ENCODE measurements around the gene NOTUM.
"Not testable (repeated sequence)": the region's sequence is repeated elsewhere in the genome, so short reads cannot be mapped to it uniquely, and the experiment has no call there.

Gene NOTUM

GRCh38 chr17:81922566-81923301, 38.3 kb downstream of the NOTUM start:
- no peak for DNase-seq

DNA sequence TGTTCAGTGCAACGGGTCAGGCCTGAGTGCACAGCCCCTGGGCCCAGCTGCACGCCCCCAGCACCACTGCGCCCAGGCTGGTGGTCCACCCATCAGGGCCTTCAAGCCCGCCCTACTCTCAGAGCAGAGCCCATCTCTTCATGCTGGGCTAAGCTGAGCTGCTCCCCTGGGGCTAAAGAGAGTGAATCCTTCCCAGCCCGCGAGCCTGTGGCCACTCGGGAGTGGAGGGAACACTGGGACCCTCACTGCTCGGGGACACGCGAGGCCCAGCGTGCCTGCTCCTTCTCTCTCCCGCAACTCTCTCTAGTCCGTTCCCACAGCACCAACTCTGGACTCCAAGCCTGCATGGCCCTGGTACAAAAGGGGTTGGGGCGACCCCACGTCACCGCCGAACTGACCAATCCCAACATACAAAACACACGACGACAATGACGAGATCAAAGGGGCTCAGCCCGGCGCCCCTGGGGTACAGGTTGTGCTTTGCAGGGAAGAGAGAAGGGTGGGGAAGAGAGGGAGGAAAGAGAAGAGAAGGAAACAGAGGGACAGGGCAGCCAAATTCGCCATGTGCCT, 38.9 kb downstream of the NOTUM start:
- no peak for DNase-seq

DNA sequence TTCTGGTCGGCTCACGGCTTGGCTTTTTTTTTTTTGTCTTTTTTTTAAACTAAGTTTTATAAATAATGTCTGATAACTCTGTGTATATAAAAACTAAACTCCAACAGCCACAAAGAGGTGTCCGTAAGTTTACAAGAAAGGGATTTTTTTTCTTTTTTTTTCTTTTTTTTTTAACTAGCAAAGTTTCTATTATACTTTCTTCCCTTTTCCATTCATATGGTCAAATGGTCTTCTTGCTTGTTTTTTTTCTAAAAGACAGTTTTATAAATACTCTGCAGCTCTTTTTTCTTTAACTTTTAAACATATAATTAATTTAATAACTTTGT, 39.5 kb downstream of the NOTUM start:
- DNase-seq: no peak

GRCh38 chr17:81920612-81921536, 40.1 kb downstream of the NOTUM start:
- DNase-seq: no peak

- DNase-seq: peak; percentile 64
These were observed 42.0 kb downstream of the NOTUM start for GRCh38 chr17:81918832-81919545.

DNA sequence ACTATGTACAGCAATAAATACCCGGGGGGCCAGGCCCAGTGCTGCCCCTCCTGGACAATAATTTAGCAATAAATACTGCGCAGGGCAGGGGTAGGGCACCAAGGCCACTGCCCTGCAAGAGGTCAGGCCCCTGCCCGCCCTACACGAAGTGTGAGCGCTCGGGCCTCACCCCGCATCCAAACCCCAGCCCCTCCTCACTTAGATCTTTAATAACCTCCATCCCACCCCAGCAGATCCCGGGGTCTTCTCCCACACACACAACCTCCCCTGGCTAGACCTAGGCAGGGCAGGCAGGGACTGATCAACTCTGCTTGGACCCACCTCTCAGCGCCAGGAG, 42.7 kb downstream of the NOTUM start:
- not testable (repeated sequence) for DNase-seq

- peak; percentile 91 for DNase-seq
These were observed 43.2 kb downstream of the NOTUM start, which contains the start of gene SIRT7 for GRCh38 chr17:81917565-81918332. TSS of gene SIRT7 (minus strand) at chr17:81918176. CDS start at chr17:81918131, 45 bp downstream.

DNA sequence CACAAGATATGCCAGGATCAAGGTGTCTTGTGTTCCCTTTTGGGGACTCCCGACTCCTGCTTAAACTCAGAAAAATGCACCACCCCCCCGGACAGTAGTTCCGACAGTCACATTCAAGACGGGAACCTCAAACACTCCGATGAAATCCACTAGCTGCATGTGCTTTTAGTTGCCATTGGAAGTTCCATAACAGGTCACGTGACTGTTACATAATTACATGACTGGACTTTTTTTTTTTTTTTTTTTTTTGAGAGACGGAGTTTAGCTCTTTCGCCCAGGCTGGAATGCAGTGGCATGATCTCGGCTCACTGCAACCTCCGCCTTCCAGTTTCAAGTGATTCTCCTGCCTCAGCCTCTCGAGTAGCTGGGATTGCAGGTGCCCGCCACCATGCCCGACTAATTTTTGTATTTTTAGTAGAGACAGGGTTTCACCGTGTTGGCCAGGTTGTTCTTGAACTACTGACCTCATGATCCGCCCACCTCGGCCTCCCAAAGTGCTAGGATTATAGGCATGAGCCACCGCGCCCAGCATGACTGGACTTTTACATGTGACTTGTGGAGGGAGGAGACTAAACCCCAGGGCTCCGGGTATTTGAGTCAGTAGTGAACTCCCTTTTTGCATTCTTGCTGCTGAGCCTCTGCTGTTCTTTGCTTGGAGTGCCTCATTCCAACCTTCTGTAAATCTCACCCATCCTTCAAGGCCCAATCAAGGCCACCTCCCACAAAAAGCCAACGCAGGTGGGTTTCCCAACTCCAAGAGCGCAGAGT, 44.6 kb downstream of the NOTUM start:
- DNase-seq: peak; percentile 56

DNA sequence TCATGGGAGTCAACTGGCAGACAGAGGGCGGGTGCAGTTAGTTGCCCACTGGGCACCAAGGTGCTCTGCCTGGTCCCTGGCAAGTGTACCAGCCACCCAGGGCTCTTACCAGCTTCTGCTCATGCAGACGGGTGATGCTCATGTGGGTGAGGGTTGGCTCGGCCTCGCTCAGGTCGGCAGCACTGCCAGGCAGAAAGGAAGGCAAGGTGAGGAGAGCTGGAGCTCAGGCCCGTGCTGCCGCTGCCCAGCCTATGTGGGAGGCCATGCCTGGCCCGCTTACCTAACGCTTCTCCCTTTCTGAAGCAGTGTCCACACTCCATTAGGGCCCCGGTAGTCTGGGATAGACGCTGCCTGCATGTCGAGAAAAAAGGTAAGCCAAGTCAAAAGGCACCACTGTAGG, 45.7 kb downstream of the NOTUM start:
- no peak for DNase-seq

GRCh38 chr17:81914103-81914850, 46.7 kb downstream of the NOTUM start:
- no peak for DNase-seq

DNA sequence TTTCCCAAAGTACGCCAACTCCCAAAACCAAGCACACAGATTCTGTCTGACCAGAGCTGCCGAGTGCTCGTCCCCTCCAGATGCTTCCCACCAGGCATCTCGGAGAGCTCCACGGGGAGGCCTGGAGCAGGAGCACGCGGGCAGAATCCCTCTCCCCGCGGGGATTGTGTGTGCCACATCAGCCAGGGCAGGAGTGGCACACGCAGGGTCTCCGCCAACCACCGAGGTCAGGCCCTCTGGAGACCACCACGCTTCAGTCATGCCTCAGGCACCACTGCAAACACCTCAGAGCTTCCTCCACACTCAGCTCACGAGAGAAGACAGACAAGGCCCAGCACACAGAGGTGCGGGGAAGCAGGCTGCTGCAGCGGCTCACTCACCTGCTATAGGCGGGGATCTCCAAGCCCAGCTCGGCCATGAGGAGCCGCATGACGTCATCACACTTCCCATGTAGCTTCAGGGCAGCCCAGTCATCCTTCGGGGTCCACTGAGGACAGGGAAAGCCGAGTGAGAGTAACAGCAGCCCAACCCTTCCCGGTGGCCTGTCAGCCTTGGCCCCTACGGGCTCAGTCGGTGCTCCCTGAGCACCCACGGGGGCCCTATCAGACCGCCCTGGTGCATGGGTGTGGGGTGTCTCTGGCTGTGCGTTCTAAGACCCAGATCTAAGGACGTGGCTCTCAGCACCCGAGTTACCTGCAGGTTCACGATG, 47.4 kb downstream of the NOTUM start:
- DNase-seq: no peak

- DNase-seq: peak; percentile 30
These were observed 48.3 kb downstream of the NOTUM start for GRCh38 chr17:81912441-81913309.

GRCh38 chr17:81911969-81912368, 49.0 kb downstream of the NOTUM start:
- no peak for DNase-seq

GRCh38 chr17:81911277-81911961, 49.6 kb downstream of the NOTUM start, which contains the start of gene PCYT2:
TSS of gene PCYT2 (minus strand) at chr17:81911399. CDS start at chr17:81911355, 44 bp downstream.
- DNase-seq: peak; percentile 95

DNA sequence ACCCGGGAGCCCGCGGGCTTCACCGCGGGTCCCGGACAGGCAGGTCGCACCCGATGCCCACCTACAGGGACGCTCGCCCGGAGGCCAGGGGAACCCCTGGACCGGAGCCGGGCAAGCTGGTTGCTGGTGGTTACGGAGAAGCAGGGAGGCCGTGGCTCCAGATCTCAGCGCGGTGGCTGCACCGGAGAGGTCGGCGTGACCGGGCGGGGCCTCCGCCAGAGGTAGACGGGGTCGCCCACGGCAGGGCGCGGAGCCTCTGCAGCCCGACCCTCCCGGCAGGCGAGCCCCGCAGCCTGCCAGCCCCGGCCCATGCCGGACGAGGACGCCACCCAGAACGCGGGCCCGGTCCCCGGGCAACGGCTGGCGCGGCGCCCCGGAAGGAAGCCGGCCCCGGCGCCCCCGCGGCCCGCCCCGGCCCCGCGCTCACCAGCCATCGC, 50.1 kb downstream of the NOTUM start:
- no peak for DNase-seq

- peak; percentile 53 for DNase-seq
These were observed 50.8 kb downstream of the NOTUM start for GRCh38 chr17:81909966-81910839.

DNA sequence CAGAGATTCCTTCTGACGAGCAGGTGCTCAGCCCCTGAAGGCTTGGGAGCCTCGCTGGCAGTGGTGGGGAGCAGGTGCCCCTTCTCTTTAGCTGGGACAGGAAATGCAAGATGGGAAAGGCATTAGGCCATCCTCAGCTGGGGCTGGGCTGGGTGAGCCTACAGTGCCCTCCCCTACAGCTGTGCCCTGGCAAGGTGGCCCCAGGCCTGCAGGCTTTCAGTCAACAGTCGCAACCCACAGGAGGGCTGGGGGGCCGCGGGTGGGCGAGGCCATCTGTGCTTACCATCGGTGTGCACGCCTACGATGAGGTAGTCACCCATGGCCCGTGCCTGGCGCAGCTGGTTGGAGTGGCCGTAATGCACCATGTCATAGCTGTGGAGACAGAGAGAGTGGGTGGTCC, 51.8 kb downstream of the NOTUM start:
- no peak for DNase-seq
